OCI-LY3 (cell line): ENCODE data around the gene RNH1.

ENCODE experiments used
- CTCF ChIP-seq: fragments of 200-600, 300-600 bp; sonication (generic); IDR thresholded peaks from 2 replicates; pipeline ENCODE4 v1.5.1; 2014; ENCODE audit warnings: antibody characterized with exemption, low read length, low read depth
- EZH2phosphoT487 ChIP-seq: fragments of 200-600 bp; shearing (Covaris generic); IDR thresholded peaks from 2 replicates; pipeline ENCODE4 v1.6.1; 2018; ENCODE audit warnings: antibody characterized with exemption, mixed run types, low read depth

- no peak for TF ChIP-seq CTCF
- no peak for TF ChIP-seq EZH2phosphoT487
These were observed 7.6 kb upstream of the RNH1 start for GRCh38 chr11:514606-515005.
